GM19193 (cell line): ENCODE results near the gene SRSF10.

Source experiments
- POLR2A ChIP-seq: IDR thresholded peaks from 4 replicates; pipeline ENCODE4 v1.6.1; 2011; ENCODE audit not compliant: insufficient read depth, insufficient read length; ENCODE audit errors: extremely low read depth

Gene SRSF10

GRCh38 chr1:23928789-23929188 lies 51.3 kb downstream of the SRSF10 start:
- no peak for TF ChIP-seq POLR2A

GRCh38 chr1:23927097-23927496 lies 53.0 kb downstream of the SRSF10 start:
- TF ChIP-seq POLR2A: no peak

GRCh38 chr1:23925279-23925678 lies 54.8 kb downstream of the SRSF10 start:
- TF ChIP-seq POLR2A: no peak

- TF ChIP-seq POLR2A: no peak
These were observed 55.5 kb downstream of the SRSF10 start for GRCh38 chr1:23924601-23925000.

DNA sequence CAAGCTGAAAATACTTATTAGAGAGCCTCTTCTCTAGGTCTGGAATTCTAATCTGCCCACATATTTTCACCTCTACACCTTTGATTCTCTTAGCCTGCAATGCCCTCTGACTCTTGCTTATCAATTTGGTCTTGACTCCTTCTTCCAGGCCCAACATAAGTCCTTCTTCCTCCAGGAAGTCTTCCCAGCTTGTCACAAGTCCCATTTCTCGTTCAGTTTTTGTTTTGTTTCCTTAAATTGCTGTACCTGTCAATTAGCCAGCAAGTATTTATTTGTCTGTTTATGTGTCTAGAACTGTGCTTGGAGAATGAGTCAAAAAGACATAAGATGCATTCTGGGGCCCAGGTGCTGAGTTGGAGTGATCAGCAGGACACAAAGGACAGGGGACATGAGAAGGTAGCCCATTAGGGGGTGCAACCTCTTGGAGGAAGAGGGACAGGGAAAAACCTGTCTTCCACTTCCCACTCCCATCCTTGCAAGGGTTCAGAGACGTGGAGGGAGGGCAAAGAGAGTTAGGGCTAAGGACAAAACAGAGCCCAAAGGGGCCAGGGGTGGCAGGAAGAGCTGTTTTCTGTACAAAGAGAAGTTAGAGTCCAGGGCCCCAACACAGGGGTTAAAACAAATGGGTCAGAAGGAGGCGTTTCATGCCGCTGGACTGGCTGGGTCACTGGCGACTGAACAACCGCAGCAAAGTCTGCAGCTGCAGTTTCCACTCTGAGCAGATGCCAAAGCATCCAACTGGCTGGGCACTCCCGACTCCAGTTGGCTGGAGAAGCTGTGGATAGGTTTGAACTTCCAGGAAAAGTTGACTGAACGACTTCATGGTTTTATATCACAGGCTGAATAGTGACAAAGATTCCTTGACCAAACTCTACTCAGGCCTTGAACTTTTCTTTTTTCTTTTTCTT lies 56.3 kb downstream of the SRSF10 start:
- TF ChIP-seq POLR2A: no peak

DNA sequence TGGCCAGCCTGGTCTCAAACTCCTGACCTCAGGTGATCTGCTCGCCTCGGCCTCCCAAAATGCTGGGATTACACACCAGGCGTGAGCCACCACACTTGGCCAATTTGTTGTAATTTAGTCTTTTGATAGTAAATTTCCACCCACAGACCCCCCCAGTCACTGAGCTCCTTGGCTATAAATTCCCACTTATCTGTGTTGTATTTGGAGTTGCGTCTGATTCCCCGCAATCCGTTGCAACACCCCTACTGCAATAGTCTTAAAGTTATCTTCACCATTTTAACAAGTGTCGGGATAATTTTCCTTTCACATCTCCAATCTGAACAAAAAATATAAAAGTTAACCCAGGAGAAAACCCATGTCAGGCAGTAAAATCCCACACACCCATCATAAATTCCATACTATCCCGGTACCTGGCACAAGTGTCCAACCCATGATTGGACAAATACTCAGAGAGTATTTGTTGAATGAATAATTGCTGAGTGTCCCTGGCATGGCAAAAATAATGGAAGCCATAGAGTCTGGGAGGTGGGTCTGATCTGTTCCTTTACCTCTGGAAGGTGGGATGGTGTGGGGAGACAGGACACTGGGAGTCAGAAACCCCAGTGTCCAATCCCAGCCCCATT lies 57.7 kb downstream of the SRSF10 start:
- TF ChIP-seq POLR2A: no peak

GRCh38 chr1:23916209-23917131 lies 63.7 kb downstream of the SRSF10 start:
- TF ChIP-seq POLR2A: no peak

- TF ChIP-seq POLR2A: no peak
These were observed 64.7 kb downstream of the SRSF10 start for GRCh38 chr1:23915466-23915865.

GRCh38 chr1:23914921-23915320 lies 65.2 kb downstream of the SRSF10 start:
- no peak for TF ChIP-seq POLR2A
